ENCODE results near the gene FUT7. TPM values are rescaled to one million over a fixed set of nuclear protein-coding genes. Genes with fewer than 3 reads are reported as not detected.

Gene FUT7
- total and polyA plus RNA-seq, 9 of the 15 experiments (the other 6 are each of a cell fraction or from before 2014, with no cell fraction given), result not detected

- peak; percentile 92 to 96 (median 94) for DNase-seq (ENCODE audit: extremely low read depth in 1 of 4, low spot score in 3 of 4)
- Histone ChIP-seq H3K27ac (ENCODE audit: extremely low read depth, low read depth, low read length) (peak within 1 kb of the TSS; percentile 88), H3K4me1 (replicated peaks in 1 of 2; ENCODE audit: control insufficient read depth in 2 of 2, insufficient read depth in 2 of 2, low read length in 2 of 2) (peaks cover 40 to 78% of the 10 kb centered on the region in 2 experiments), H3K79me2 (ENCODE audit: control insufficient read depth, insufficient read depth, low read length) (peaks cover 39% of the 10 kb centered on the region), H3K9me3 (replicated peaks; ENCODE audit: control insufficient read depth, insufficient read depth, low read depth, low read length) (no peaks in the 10 kb centered on the region), H2AFZ (ENCODE audit: low read depth, low read length) (peak within 1 kb of the TSS; percentile 73), H3K9ac (ENCODE audit: insufficient read depth in 1 of 2, low read depth in 2 of 2, low read length in 2 of 2) (peak within 1 kb of the TSS; percentile 86 to 94), H3K27me3 (ENCODE audit: control insufficient read depth in 2 of 2, insufficient read depth in 2 of 2, low read length in 2 of 2) (no peaks in the 10 kb centered on the region), H3K4me3 (peak within 1 kb of the TSS; percentile 65), H3K4me2 (ENCODE audit: insufficient read depth, low read length) (peak within 1 kb of the TSS; percentile 91), H3K9me1 (ENCODE audit: control insufficient read depth, insufficient read depth, low read length) (peaks cover 8% of the 10 kb centered on the region), H3K36me3 (ENCODE audit: control insufficient read depth, insufficient read depth, low read length) (peaks cover 22% of the 10 kb centered on the region; the same call in 2 of the 3 replicates), H4K20me1 (replicated peaks; ENCODE audit: control insufficient read depth, insufficient read depth, low read length) (peaks cover 14% of the 10 kb centered on the region)
- ChIA-PET CTCF (ENCODE audit: low intra/inter-chr PET ratio) (interaction anchor here (0.6 kb wide), 1 partner anchor 24 kb away, joined by 7 read pairs; no protein-coding TSS in a partner anchor), POLR2A (interaction anchor here (0.7 to 2.5 kb wide), 13 partner anchors 9 to 223 kb away, joined by 3 to 14 read pairs (median 4); partner anchors contain the start of genes MAN1B1, NPDC1 and TUBB4B)
- in situ Hi-C loops (cut with MboI), result no loop called here
- WGBS (ENCODE audit: insufficient coverage, low coverage, missing lambda C conversion rate), result under 1% methylated on average over 72 of the region's 74 CpGs
- peak; percentile 97 for FAIRE-seq
- intact Hi-C loops (cut with micrococcal nuclease), result no loop called here
- no TSS peak for BruUV-seq (replicated peaks)
- peak; percentile 92 for ATAC-seq
- TF ChIP-seq NR2C2 (CRISPR knock-in tag; IDR thresholded peaks at IDR 0.05) (no peak), NR2C2 (tag; IDR thresholded peaks at IDR 0.05) (0 out of 2 replicates have a peak, but pooled peaks have one; percentile 34), RCOR1 (IDR thresholded peaks at IDR 0.05; ENCODE audit: borderline replicate concordance in 1 of 2, low read depth in 2 of 2, low read length in 2 of 2) (peak in 1 of 2 experiments; percentile 53; a peak in 3 of 4 replicates), ETV5 (CRISPR knock-in tag; IDR thresholded peaks at IDR 0.05; ENCODE audit: low read depth) (peak; percentile 42; the same call in 1 of the 2 replicates), NEUROD1 (IDR thresholded peaks at IDR 0.05; ENCODE audit: borderline replicate concordance, low read depth, low read length, partially characterized antibody) (peak; percentile 8), ETV1 (tag; conservative IDR thresholded peaks at IDR 0.05; ENCODE audit: low read depth) (0 out of 2 replicates have a peak, but pooled peaks have one; percentile 42), TARDBP (IDR thresholded peaks at IDR 0.05) (peak; percentile 71), ZBTB1 (CRISPR knock-in tag; IDR thresholded peaks at IDR 0.05; ENCODE audit: borderline replicate concordance, low read depth) (0 out of 2 replicates have a peak, but pooled peaks have one; percentile 2), ZNF143 (CRISPR knock-in tag; IDR thresholded peaks at IDR 0.05) (no peak), ZBTB11 (CRISPR knock-in tag; IDR thresholded peaks at IDR 0.05) (peak in 1 of 3 experiments; percentile 66; a peak in 2 of 6 replicates), L3MBTL2 (IDR thresholded peaks at IDR 0.05) (peak; percentile 88; the same call in 1 of the 2 replicates), ZNF511 (CRISPR knock-in tag; IDR thresholded peaks at IDR 0.05) (no peak), IRF2 (CRISPR knock-in tag; IDR thresholded peaks at IDR 0.05) (no peak), LCOR (CRISPR knock-in tag; IDR thresholded peaks at IDR 0.05) (0 out of 2 replicates have a peak, but pooled peaks have one; percentile 14), ZNF282 (CRISPR knock-in tag; IDR thresholded peaks at IDR 0.05) (0 out of 2 replicates have a peak, but pooled peaks have one; percentile 61), GTF2B (IDR thresholded peaks at IDR 0.05; ENCODE audit: extremely low read depth, insufficient read length) (no peak)
Measured at GRCh38 chr9:137070201-137070905, 38.5 kb upstream of the FUT7 start, which contains the start of gene SAPCD2. SAPCD2 (minus strand) TSS chr9:137070557; CDS start chr9:137070460, 97 bp downstream.
